ENCODE measurements around the gene TGIF2.

GRCh38 chr20:36591854-36592641 is 18.7 kb downstream of the TGIF2 start:
- no peak; the same call in 1 of the 2 replicates for TF ChIP-seq CTCF (IDR thresholded peaks at IDR 0.05; ENCODE audit: low read length)
- no peak for TF ChIP-seq EZH2 (optimal IDR thresholded peaks at IDR 0.05; ENCODE audit: low read depth, low read length)

Measured in MM.1S (cell line).